ENCODE data around the gene HUNK.

DNA sequence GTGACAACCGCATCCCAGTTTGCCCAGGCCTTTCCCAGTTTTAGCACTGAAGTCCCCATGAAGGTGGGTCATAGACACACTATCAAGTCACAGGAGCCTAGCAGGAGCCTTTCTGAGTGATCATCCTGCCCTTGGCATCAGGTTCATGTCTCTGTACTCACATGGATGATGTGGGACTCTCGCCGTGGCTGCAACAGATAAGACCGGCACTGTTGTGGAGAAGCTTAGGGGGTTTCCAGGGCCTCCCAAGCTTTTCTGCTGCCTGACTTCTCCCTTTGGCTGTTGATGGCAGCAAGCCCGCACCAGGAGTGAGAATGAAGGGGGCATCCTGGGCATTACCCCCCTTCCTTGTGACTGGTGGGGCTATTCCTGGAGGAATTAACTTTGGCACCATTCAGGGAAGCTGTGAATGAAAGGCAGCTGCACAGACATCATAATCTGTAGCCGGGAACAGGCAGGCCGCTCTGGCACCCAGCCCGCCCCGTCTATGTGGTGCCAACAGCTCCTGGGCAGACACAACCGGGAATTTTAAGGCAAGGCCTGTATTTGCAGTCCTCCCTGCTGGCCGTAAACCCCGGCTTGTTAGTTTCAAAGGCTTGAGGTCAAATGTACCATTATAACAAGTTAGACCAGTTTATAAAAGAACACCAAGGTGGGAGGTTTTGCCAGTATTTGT, 148.6 kb downstream of the HUNK start:
- TF ChIP-seq CTCF (conservative IDR thresholded peaks at IDR 0.05; ENCODE audit: low read depth in 2 of 2) (no peak), EZH2 (IDR thresholded peaks at IDR 0.05; ENCODE audit: low read depth, unreplicated experiment) (no peak), STAT1 (IDR thresholded peaks at IDR 0.05; ENCODE audit: unreplicated experiment) (no peak), POLR2AphosphoS5 (IDR thresholded peaks at IDR 0.05; ENCODE audit: low read depth) (no peak), EZH2phosphoT487 (IDR thresholded peaks at IDR 0.05; ENCODE audit: unreplicated experiment) (no peak), CREB1 (CRISPR knock-in tag; IDR thresholded peaks at IDR 0.05; ENCODE audit: low read depth) (no peak), ZNF114 (CRISPR knock-in tag; IDR thresholded peaks at IDR 0.05) (no peak), JUNB (IDR thresholded peaks at IDR 0.05; ENCODE audit: unreplicated experiment) (no peak)
- TF ChIP-seq, protein P1, sequence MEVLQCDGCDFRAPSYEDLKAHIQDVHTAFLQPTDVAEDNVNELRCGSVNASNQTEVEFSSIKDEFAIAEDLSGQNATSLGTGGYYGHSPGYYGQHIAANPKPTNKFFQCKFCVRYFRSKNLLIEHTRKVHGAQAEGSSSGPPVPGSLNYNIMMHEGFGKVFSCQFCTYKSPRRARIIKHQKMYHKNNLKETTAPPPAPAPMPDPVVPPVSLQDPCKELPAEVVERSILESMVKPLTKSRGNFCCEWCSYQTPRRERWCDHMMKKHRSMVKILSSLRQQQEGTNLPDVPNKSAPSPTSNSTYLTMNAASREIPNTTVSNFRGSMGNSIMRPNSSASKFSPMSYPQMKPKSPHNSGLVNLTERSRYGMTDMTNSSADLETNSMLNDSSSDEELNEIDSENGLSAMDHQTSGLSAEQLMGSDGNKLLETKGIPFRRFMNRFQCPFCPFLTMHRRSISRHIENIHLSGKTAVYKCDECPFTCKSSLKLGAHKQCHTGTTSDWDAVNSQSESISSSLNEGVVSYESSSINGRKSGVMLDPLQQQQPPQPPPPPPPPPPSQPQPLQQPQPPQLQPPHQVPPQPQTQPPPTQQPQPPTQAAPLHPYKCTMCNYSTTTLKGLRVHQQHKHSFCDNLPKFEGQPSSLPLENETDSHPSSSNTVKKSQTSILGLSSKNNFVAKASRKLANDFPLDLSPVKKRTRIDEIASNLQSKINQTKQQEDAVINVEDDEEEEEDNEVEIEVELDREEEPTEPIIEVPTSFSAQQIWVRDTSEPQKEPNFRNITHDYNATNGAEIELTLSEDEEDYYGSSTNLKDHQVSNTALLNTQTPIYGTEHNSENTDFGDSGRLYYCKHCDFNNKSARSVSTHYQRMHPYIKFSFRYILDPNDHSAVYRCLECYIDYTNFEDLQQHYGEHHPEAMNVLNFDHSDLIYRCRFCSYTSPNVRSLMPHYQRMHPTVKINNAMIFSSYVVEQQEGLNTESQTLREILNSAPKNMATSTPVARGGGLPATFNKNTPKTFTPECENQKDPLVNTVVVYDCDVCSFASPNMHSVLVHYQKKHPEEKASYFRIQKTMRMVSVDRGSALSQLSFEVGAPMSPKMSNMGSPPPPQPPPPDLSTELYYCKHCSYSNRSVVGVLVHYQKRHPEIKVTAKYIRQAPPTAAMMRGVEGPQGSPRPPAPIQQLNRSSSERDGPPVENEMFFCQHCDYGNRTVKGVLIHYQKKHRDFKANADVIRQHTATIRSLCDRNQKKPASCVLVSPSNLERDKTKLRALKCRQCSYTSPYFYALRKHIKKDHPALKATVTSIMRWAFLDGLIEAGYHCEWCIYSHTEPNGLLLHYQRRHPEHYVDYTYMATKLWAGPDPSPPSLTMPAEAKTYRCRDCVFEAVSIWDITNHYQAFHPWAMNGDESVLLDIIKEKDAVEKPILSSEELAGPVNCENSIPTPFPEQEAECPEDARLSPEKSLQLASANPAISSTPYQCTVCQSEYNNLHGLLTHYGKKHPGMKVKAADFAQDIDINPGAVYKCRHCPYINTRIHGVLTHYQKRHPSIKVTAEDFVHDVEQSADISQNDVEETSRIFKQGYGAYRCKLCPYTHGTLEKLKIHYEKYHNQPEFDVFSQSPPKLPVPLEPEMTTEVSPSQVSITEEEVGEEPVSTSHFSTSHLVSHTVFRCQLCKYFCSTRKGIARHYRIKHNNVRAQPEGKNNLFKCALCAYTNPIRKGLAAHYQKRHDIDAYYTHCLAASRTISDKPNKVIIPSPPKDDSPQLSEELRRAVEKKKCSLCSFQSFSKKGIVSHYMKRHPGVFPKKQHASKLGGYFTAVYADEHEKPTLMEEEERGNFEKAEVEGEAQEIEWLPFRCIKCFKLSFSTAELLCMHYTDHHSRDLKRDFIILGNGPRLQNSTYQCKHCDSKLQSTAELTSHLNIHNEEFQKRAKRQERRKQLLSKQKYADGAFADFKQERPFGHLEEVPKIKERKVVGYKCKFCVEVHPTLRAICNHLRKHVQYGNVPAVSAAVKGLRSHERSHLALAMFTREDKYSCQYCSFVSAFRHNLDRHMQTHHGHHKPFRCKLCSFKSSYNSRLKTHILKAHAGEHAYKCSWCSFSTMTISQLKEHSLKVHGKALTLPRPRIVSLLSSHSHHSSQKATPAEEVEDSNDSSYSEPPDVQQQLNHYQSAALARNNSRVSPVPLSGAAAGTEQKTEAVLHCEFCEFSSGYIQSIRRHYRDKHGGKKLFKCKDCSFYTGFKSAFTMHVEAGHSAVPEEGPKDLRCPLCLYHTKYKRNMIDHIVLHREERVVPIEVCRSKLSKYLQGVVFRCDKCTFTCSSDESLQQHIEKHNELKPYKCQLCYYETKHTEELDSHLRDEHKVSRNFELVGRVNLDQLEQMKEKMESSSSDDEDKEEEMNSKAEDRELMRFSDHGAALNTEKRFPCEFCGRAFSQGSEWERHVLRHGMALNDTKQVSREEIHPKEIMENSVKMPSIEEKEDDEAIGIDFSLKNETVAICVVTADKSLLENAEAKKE (CRISPR knock-in tag; IDR thresholded peaks at IDR 0.05) = no peak
